ENCODE measurements around the gene CDK5RAP2. TPM values are rescaled to one million over a fixed set of nuclear protein-coding genes. Genes with fewer than 3 reads are reported as not detected.
"Not testable (repeated sequence)": the region's sequence is repeated elsewhere in the genome, so short reads cannot be mapped to it uniquely, and the experiment has no call there.

CDK5RAP2 gene
- total and polyA plus RNA-seq, 8 donors, result 24.7 to 438 (median 31.3) TPM

GRCh38 chr9:120507936-120508510, 71.9 kb downstream of the CDK5RAP2 start:
- Histone ChIP-seq H3K9me3 (peaks cover 0 to 7% (median 5%) of the 10 kb centered on the region in 4 donors), H3K4me3 (no peak overlapping the region), H3K4me1 (peaks cover 0 to 8% (median 0%) of the 10 kb centered on the region in 4 donors), H3K27me3 (no peaks in the 10 kb centered on the region), H3K27ac (no peak overlapping the region), H3K36me3 (peaks cover 18 to 88% (median 69%) of the 10 kb centered on the region in 4 donors)
- DNase-seq, result no peak
- no peak for TF ChIP-seq POLR2A (IDR thresholded peaks at IDR 0.05)
- no peak for TF ChIP-seq EP300 (IDR thresholded peaks at IDR 0.05)
- TF ChIP-seq CTCF (IDR thresholded peaks at IDR 0.05), result no peak
- no peak for TF ChIP-seq POLR2AphosphoS5 (IDR thresholded peaks at IDR 0.05)
- 60 to 76% (median 68%) methylated on average over 3 of the region's 3 CpGs for WGBS, 5 donors
- intact Hi-C loops (cut with DNase I; ENCODE audit: low total_unique reads), result no loop called here

- H3K27ac ChIP-seq, result no peak overlapping the region
- WGBS, 5 donors, result 75 to 91% (median 89%) methylated on average over 4 of the region's 4 CpGs
- TF ChIP-seq EP300 (IDR thresholded peaks at IDR 0.05), result no peak
- no peak for TF ChIP-seq CTCF (IDR thresholded peaks at IDR 0.05)
- no peak for TF ChIP-seq POLR2A (IDR thresholded peaks at IDR 0.05)
- TF ChIP-seq POLR2AphosphoS5 (IDR thresholded peaks at IDR 0.05), result no peak
- H3K4me1 ChIP-seq, result peaks cover 0 to 2% (median 0%) of the 10 kb centered on the region in 4 donors
- no peak for DNase-seq
- H3K4me3 ChIP-seq, result no peak overlapping the region
- H3K9me3 ChIP-seq, result peaks cover 0 to 7% (median 0%) of the 10 kb centered on the region in 4 donors
- intact Hi-C loops (cut with DNase I; ENCODE audit: low total_unique reads), result no loop called here
- peaks cover 11 to 81% (median 63%) of the 10 kb centered on the region in 4 donors for H3K36me3 ChIP-seq
- H3K27me3 ChIP-seq, result no peaks in the 10 kb centered on the region
Observed at GRCh38 chr9:120505186-120505585, 74.8 kb downstream of the CDK5RAP2 start.

- H3K27me3 ChIP-seq, result no peaks in the 10 kb centered on the region
- no peaks in the 10 kb centered on the region for H3K9me3 ChIP-seq
- no peak overlapping the region for H3K27ac ChIP-seq
- no peak for DNase-seq
- H3K4me1 ChIP-seq, result no peaks in the 10 kb centered on the region
- WGBS, 5 donors, result 87 to 95% (median 92%) methylated on average over 5 of the region's 5 CpGs
- H3K4me3 ChIP-seq, result no peak overlapping the region
- intact Hi-C loops (cut with DNase I; ENCODE audit: low total_unique reads), result no loop called here
- no peak for TF ChIP-seq CTCF (IDR thresholded peaks at IDR 0.05)
- no peak for TF ChIP-seq POLR2A (IDR thresholded peaks at IDR 0.05)
- TF ChIP-seq POLR2AphosphoS5 (IDR thresholded peaks at IDR 0.05), result no peak
- TF ChIP-seq EP300 (IDR thresholded peaks at IDR 0.05), result no peak
- H3K36me3 ChIP-seq, result peaks cover 4 to 53% (median 35%) of the 10 kb centered on the region in 4 donors
Observed at GRCh38 chr9:120500733-120501132, 79.2 kb downstream of the CDK5RAP2 start.

- H3K9me3 ChIP-seq; DNase-seq; H3K4me3 ChIP-seq; intact Hi-C loops (cut with DNase I; ENCODE audit: low total_unique reads); H3K27ac ChIP-seq; H3K4me1 ChIP-seq; H3K27me3 ChIP-seq: not testable (repeated sequence)
- H3K36me3 ChIP-seq, result peaks cover 0 to 31% (median 23%) of the 10 kb centered on the region in 4 donors
- 93 to 97% (median 95%) methylated on average over 5 of the region's 5 CpGs for WGBS, 5 donors
Observed at GRCh38 chr9:120497865-120498264, 82.1 kb downstream of the CDK5RAP2 start.

- H3K9me3 ChIP-seq; DNase-seq; intact Hi-C loops (cut with DNase I; ENCODE audit: low total_unique reads); H3K27me3 ChIP-seq; H3K27ac ChIP-seq; H3K4me1 ChIP-seq; H3K4me3 ChIP-seq: not testable (repeated sequence)
- H3K36me3 ChIP-seq, result peaks cover 0 to 16% (median 8%) of the 10 kb centered on the region in 4 donors
- WGBS, 5 donors, result 94% methylated on average over 13 of the region's 37 CpGs; no CpG with 5 or more reads in 4 of the 5 donors
Observed at GRCh38 chr9:120496438-120496837, 83.5 kb downstream of the CDK5RAP2 start.
